Lower leg skin (tissue), 4 donors: Measurements from ENCODE around the gene AIG1. TPM values are rescaled to one million over a fixed set of nuclear protein-coding genes. Genes with fewer than 3 reads are reported as not detected.

ENCODE experiments used
- DNase-seq, 2 donors: peaks; one replicate each; pipeline ENCODE4 v3.0.0-alpha.2; 2019; ENCODE audit warnings: low spot score in 2 of 2
- H3K4me3 ChIP-seq: fragments of 200-600 bp; sonication (generic); 2 replicates; pipeline ENCODE4 v1.5.1; 2017; ENCODE audit warnings: mild to moderate bottlenecking, low read depth; ENCODE audit not compliant: poor library complexity, severe bottlenecking
- POLR2A ChIP-seq, 2 donors: fragments of 450-650 bp; IDR thresholded peaks; one replicate each; pipeline ENCODE4 v1.6.1; 2016 to 2017; ENCODE audit warnings: antibody characterized with exemption in 2 of 2, mild to moderate bottlenecking in 1 of 2, moderate library complexity in 1 of 2
- WGBS, 2 donors: methylation state at CpG; one replicate each; pipeline ENCODE4 v1.1.5; 2018; 5-methylcytosine and 5-hydroxymethylcytosine counted together
- intact Hi-C: fragments of 100-400 bp; cut with DNase I; formaldehyde crosslinking; loops from one replicate; pipeline ENCODE4 v1.15.0; 2023; ENCODE audit warnings: low total_unique reads
- total RNA-seq, 4 donors: library from RNA; depleted of rRNA; stranded (reverse); fragments of >200 nt; gene quantifications; one replicate each; pipeline ENCODE4 v1.1.0, GENCODE V29; 2016
- TF ChIP-seq, protein P1 (sequence below), 3 donors: fragments of 450-650 bp; IDR thresholded peaks; one replicate each; pipeline ENCODE4 v1.5.1; 2016; ENCODE audit warnings: antibody characterized with exemption in 3 of 3, mild to moderate bottlenecking in 3 of 3, moderate library complexity in 2 of 3

The AIG1 gene
- total RNA-seq, 4 donors from 2014 or later: 12.2 to 21.4 (median 16.0) TPM

DNA sequence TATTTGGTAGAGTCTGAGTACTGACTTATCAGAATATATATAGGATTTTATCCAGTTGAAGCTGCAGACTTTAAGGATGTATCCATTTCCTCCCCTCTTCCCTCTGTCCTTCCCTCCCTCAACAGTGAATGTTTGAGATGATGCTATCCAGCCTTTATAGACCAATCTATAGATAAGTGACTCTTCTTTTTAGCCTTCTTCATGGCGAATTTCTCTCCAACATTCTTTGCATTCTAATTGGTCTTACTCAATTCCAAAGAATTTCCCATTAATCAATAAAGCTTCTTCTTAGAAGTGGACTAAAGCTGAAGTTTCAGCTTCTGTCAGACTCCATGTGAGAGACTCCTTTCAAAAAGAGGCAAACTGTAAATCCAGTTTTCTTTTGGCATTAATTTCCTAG is 99.3 kb downstream of the AIG1 start:
- TF ChIP-seq POLR2A (IDR thresholded peaks at IDR 0.05): no peak
- TF ChIP-seq, protein P1, sequence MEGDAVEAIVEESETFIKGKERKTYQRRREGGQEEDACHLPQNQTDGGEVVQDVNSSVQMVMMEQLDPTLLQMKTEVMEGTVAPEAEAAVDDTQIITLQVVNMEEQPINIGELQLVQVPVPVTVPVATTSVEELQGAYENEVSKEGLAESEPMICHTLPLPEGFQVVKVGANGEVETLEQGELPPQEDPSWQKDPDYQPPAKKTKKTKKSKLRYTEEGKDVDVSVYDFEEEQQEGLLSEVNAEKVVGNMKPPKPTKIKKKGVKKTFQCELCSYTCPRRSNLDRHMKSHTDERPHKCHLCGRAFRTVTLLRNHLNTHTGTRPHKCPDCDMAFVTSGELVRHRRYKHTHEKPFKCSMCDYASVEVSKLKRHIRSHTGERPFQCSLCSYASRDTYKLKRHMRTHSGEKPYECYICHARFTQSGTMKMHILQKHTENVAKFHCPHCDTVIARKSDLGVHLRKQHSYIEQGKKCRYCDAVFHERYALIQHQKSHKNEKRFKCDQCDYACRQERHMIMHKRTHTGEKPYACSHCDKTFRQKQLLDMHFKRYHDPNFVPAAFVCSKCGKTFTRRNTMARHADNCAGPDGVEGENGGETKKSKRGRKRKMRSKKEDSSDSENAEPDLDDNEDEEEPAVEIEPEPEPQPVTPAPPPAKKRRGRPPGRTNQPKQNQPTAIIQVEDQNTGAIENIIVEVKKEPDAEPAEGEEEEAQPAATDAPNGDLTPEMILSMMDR (IDR thresholded peaks at IDR 0.05): no peak
- no peak overlapping the region for H3K4me3 ChIP-seq
- DNase-seq: no peak
- intact Hi-C loops: no loop called here
- 83 to 89% methylated on average over 1 of the region's 1 CpG for WGBS, 2 donors

DNA sequence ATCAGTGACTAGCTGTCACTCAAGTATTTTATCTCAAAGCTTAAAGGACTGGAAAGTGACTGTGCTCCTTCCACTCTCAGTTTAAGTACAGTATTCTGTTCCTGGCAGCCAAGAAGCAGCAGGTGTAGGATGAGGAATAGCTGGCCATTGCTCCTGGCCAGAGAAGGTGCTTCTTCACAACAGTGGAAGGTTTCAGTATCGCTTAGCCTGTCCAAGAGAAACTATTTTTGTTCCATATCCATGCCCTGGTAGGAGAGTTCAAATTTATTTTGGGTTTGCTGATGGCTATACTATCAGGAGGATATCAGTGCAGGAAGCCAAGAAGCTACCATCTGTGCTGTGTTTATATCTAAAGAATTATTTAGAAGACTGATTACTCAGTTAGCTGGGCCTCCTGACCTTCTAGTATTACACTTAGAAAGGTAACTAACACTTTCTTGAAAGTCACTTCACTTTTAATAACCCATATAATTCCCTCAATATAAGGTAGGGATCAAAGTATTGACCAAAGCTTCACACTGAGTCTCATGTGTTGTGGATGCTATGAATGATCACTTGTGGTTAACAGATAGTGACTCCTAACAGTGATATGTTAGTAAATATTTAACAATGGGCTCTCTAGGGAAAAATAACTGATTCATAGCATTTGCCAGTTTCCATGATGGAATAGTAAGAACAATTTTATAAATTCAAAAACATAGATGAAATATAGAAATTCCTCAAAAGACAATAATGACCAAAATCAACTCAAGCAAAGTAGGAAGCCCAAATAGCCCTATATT is 99.9 kb downstream of the AIG1 start:
- TF ChIP-seq POLR2A (IDR thresholded peaks at IDR 0.05): no peak
- TF ChIP-seq, protein P1 (IDR thresholded peaks at IDR 0.05): no peak
- intact Hi-C loops: no loop called here
- no peak for DNase-seq
- H3K4me3 ChIP-seq: no peak overlapping the region
- 100% methylated on average over 1 of the region's 1 CpG for WGBS, 2 donors

DNA sequence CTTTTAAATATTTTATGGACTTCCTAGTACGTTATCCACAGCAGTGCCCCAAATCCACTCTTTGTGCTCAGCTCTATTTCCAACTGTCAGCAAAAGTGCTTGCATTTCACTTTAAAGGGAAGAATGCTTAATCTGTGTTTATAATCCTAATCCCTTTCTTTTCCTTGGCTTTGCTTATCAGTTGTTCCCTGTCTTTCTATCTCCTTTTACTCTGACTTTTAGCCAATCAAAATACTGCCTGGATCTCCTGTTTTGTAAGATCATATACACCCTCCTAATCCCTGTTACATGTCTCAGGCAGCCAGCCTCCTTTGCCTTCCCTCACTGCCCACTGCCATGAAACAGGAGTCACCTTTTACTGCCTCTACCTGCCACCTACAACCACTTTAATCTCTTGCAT is 102.9 kb downstream of the AIG1 start:
- no peak for DNase-seq
- 0 to 48% methylated on average over 1 of the region's 1 CpG for WGBS, 2 donors
- TF ChIP-seq, protein P1 (IDR thresholded peaks at IDR 0.05): no peak
- TF ChIP-seq POLR2A (IDR thresholded peaks at IDR 0.05): no peak
- H3K4me3 ChIP-seq: no peak overlapping the region
- intact Hi-C loops: no loop called here

DNA sequence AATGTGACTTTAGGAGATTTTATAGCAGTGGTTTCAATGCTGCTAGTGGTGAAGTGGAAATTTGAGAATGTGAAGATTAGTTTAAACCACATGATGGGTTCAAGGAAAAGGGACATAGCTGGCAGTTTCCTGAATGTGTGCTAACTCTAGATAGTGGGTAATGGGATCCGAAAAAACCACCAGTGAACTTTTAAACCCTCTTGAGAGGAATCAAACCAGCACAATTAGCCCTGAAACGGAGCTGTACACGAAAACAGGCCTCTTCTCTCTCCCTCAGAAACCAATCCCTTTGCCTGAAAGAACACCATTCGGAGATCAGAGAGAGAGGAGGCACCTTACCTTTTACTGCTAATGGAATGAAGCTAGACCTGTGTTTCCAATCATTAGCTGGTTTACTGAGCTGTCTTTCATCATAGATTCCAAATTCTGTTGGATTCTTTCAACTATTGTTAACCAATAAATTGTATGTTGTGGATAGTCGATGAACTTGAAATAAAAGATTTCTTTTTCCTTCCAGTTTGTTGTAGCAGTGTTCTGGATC is 103.9 kb downstream of the AIG1 start:
- TF ChIP-seq POLR2A (IDR thresholded peaks at IDR 0.05): no peak
- TF ChIP-seq, protein P1 (IDR thresholded peaks at IDR 0.05): no peak
- no peak overlapping the region for H3K4me3 ChIP-seq
- DNase-seq: no peak
- 80 to 83% methylated on average over 5 of the region's 5 CpGs for WGBS, 2 donors
- intact Hi-C loops: no loop called here

DNA sequence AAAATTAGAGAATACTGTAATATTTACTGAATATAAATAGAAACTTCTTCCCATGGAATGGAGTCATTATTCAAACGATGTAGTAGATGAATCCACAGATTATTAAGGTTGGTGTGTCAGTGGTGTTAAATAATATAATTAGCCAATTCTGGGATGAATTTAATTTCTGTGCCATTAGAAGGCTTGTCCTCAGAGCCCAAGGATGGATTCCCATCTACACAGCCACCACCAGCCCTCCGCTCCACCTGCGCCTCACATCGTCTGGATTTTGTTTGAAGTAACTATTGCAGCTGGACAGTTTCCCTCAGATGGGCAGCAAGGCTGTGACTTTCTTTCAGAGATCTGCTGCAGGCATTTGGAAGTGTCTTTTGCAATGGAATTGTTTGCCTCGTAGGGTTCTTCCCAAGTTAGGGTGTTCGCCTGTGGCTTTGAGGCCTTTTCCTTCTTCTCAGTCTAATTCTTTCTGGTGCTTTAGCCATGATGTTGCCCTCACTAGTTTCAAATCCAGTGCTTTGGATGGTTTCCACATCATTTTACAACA is 104.7 kb downstream of the AIG1 start:
- no peak for TF ChIP-seq POLR2A (IDR thresholded peaks at IDR 0.05)
- TF ChIP-seq, protein P1 (IDR thresholded peaks at IDR 0.05): no peak
- intact Hi-C loops: no loop called here
- DNase-seq: no peak
- H3K4me3 ChIP-seq: no peak overlapping the region
- 93 to 99% methylated on average over 6 of the region's 6 CpGs for WGBS, 2 donors
